Measurements from ENCODE around the gene SHLD1.

SHLD1 gene

DNA sequence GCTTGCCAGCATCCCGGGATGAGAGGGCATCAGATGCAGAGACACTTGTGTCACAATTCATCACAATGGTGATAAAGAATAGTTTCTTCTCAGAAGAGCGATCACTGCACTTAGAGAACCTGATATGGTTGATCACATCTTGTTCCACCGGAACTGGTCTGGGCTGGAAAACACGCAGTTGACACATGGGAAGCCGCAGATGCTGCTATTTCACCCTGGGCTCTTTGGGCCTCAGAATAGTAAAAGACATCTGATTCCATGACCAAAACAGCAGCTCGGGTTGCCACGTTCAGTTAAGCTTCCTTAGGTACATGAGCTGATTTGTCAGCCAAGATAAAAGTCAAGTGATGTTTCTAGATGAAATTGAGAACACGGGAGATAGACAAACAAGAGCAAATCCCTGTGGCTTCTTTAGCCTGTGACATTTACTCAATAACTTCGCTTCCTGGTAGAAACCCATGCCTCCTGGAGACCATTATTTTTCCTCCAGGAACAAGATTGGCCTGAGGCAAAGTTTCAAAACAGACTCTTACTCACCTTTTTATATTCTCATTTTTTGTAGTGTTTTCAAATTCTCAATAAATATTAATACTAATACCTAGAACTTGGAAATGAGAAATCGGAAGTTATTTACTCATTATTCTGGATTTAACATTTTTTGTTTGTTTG lies 140.7 kb downstream of the SHLD1 start:
- TF ChIP-seq GATA2 (IDR thresholded peaks at IDR 0.05; ENCODE audit: low read depth, low read length) (no peak), GATA3 (IDR thresholded peaks at IDR 0.05; ENCODE audit: low read depth, low read length) (no peak)

DNA sequence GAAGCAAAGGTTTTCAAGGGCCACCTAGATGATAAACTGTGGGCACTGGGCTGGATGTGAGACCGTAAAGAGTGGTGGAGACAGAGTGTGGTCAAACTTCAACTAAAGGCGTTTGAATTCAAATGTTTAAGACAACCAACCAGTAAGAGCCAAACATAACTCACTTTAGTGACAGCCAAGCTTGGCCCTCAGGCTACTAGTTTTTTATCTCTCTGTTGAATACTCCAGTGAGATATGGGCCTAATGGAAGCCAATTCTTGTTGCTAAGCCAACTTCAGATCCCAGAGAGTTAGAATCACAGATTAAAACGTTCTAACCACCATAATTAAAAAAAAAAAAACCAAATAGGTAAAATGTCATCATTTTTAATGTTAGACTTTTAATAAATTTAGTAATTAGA lies 142.9 kb downstream of the SHLD1 start:
- TF ChIP-seq GATA2 (IDR thresholded peaks at IDR 0.05; ENCODE audit: low read depth, low read length) (peak; percentile 9; the same call in 1 of the 2 replicates), GATA3 (IDR thresholded peaks at IDR 0.05; ENCODE audit: low read depth, low read length) (no peak)

DNA sequence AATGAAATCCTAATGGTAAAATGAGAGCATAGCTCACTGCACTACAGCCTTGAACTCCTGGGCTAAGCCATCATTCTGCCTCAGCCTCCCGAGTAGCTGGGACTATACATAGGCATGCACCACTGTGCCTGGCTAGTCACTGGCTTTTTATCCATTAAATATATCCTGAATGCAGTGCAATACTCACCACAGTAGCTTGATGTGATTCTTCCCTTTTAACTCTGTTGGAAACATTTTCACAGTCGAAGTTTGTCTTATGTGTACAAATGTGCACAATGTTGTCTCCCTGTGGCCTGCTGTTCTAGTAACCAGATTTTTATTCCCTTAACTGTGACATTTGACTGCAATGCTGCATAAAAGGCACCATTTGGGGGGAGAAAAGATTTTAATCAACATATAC lies 143.4 kb downstream of the SHLD1 start:
- TF ChIP-seq GATA2 (IDR thresholded peaks at IDR 0.05; ENCODE audit: low read depth, low read length) (no peak), GATA3 (IDR thresholded peaks at IDR 0.05; ENCODE audit: low read depth, low read length) (no peak)

DNA sequence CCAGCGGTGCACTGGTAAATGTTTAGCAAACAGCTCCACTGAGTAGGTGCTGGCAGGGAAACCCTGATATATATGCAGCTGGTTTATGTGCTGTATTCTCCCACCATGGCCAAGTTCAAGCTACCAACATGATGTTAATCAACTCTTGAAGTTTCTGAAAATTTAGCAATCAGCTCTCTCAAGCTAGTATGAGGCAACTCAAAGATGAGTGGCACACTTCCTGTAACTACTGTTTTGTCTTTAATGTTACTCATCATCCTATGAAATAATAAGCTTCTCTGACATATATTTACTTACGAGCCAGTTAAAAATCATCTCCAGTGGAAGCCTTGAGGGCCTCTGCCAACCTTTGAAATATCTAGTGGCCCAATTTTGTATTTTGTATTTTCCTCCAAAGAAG lies 145.4 kb downstream of the SHLD1 start:
- TF ChIP-seq GATA3 (IDR thresholded peaks at IDR 0.05; ENCODE audit: low read depth, low read length), result no peak

DNA sequence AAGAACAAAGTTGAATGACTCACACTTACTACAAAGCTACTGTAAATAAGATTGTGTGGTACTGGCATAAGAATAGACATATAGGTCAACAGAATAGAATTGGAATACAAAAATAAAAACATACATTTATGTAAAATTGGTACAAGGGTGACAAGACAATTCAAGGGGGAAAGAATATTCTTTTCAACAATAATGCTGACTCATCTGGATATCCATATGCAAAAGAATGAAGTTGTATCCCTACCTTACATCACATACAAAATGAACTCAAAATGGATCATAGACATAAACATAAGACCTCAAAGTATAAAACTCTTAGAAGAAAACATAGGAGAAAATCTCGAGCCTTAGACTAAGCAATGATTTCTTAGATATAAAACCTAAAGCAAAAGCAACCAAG lies 149.2 kb downstream of the SHLD1 start:
- TF ChIP-seq GATA2 (IDR thresholded peaks at IDR 0.05; ENCODE audit: low read depth, low read length) (no peak), GATA3 (IDR thresholded peaks at IDR 0.05; ENCODE audit: low read depth, low read length) (no peak)

DNA sequence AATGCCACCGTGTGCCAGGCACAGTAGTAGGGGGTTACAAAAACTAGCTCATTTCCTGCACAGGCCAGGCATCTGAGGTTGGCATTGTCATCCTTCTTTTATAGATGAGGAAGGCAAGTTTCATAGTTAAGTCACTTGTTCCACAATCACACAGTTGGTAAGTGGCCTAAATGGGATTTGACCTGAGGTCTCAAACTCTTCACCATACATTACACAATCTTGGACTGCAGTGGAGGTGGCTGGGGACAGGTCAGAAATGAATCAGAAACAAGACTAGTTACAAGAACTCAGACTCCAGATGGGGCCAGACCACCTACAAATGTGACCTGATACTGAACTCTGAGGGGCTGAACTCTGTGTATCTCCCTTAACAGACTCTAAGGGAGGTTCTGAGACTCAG lies 150.7 kb downstream of the SHLD1 start:
- no peak for TF ChIP-seq GATA3 (IDR thresholded peaks at IDR 0.05; ENCODE audit: low read depth, low read length)
- TF ChIP-seq GATA2 (IDR thresholded peaks at IDR 0.05; ENCODE audit: low read depth, low read length), result no peak

DNA sequence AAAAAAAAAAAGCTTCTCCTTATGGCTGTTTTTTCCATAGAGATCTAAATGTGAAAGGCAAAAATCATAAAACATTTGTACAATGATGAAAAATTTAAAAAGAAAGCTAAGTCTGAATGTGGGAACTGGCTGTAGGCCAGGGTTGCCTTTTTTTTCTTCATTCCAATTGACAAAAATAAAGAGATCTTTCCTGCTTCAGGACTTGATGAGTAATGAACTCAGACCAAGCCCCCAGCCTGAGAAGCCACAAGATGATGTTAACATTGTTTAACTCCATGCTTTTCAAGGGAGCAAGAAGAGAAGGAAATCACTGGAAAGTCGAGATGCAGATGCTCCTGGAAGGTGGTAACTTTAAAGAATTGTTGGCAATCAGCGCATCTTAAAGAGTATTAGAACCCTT lies 158.8 kb downstream of the SHLD1 start:
- TF ChIP-seq GATA3 (IDR thresholded peaks at IDR 0.05; ENCODE audit: low read depth, low read length) (no peak), GATA2 (IDR thresholded peaks at IDR 0.05; ENCODE audit: low read depth, low read length) (no peak)

DNA sequence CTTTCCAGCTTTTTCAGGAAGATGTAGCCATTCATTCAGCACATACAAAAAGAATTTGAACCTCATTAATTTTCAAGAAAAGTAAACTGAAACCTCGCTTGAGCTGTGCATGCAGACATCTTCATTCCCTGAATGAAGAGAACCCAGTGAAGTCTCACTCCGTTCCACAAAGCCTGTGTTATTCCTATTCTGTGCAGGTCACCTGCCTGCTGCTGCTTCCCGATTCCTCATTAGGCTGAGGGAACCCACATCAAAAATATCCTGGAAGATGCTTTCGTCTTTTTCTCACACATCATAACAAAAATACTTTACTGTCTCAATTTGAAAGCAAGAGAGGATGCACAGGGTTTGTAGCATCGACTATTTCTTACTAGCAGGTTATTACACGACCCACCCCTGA lies 160.0 kb downstream of the SHLD1 start:
- TF ChIP-seq GATA3 (IDR thresholded peaks at IDR 0.05; ENCODE audit: low read depth, low read length) (no peak), GATA2 (IDR thresholded peaks at IDR 0.05; ENCODE audit: low read depth, low read length) (no peak)

DNA sequence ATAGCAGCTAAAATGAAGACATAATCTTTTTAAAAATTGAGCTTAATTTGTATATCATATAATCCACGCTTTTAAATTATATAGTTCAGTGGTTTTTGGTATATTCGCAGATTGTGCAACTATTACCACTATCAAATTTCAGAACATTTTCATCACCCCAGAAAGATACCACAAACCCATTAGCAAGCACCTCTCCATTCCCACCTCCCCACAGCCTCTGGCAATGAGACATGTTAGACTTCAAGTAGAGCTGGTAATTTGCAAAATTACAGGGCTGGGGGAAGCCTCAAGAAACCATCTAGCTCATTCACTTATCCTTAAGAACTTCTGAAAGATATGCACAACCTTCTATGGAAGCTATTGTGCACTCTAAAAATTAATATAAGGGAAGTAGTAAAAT lies 163.0 kb downstream of the SHLD1 start:
- TF ChIP-seq GATA3 (IDR thresholded peaks at IDR 0.05; ENCODE audit: low read depth, low read length), result no peak
- TF ChIP-seq GATA2 (IDR thresholded peaks at IDR 0.05; ENCODE audit: low read depth, low read length), result no peak
